Stimulated activated CD4-positive, alpha-beta T cell treated with anti-CD3 and anti-CD28 coated beads, Interleukin-12 subunit alpha, Interleukin-12 subunit beta, amount 100 ng/mL, for 4 hours (primary cell): ENCODE results near the gene LRRC58.

Experiments used
- DNase-seq: peaks from one replicate; pipeline ENCODE4 v3.0.0-alpha.2; 2020

The LRRC58 gene

DNA sequence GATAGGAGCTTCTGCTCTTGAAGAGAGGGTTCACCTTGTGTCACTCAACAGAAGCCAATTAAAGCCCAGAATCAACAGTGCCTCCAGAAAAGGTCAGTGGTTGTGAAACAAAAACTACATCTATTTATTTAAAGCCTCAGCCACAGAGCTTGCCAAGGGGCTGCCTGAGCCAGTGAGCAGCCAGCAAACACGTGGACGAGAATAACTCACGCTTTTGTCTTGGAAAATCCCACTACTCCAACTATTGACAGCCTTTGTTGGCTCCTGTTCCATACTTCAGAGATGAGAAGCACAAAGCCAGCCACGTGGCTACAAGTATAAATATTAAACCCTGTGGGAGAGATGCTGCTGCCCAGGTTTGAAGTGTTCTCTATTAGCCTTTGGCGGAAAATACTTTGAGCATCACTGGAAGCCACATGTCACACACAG, 74.4 kb downstream of the LRRC58 start:
- no peak for DNase-seq
